ENCODE results near the gene VSIG2.

Gene VSIG2

GRCh38 chr11:124766156-124766555 lies 14.1 kb upstream of the VSIG2 start:
- in situ Hi-C loops (cut with MboI; ENCODE audit: low sequenced_read_pairs): no loop called here

GRCh38 chr11:124763156-124763947 lies 11.3 kb upstream of the VSIG2 start:
- in situ Hi-C loops (cut with MboI; ENCODE audit: low sequenced_read_pairs): no loop called here

GRCh38 chr11:124762624-124763155 lies 10.6 kb upstream of the VSIG2 start:
- in situ Hi-C loops (cut with MboI; ENCODE audit: low sequenced_read_pairs): no loop called here

- in situ Hi-C loops (cut with MboI; ENCODE audit: low sequenced_read_pairs): no loop called here
These were observed 10.1 kb upstream of the VSIG2 start, which contains the start of gene ESAM for GRCh38 chr11:124762105-124762623. ESAM (minus strand) TSS chr11:124762290; CDS start chr11:124762154, 136 bp downstream.

GRCh38 chr11:124761301-124762104 lies 9.4 kb upstream of the VSIG2 start:
- in situ Hi-C loops (cut with MboI; ENCODE audit: low sequenced_read_pairs): no loop called here

- in situ Hi-C loops (cut with MboI; ENCODE audit: low sequenced_read_pairs): no loop called here
These were observed 8.8 kb upstream of the VSIG2 start for GRCh38 chr11:124760806-124761205.

GRCh38 chr11:124760205-124760652 lies 8.2 kb upstream of the VSIG2 start:
- in situ Hi-C loops (cut with MboI; ENCODE audit: low sequenced_read_pairs): no loop called here

- in situ Hi-C loops (cut with MboI; ENCODE audit: low sequenced_read_pairs): no loop called here
These were observed 7.5 kb upstream of the VSIG2 start for GRCh38 chr11:124759266-124760204.

GRCh38 chr11:124758355-124759265 lies 6.6 kb upstream of the VSIG2 start:
- in situ Hi-C loops (cut with MboI; ENCODE audit: low sequenced_read_pairs): no loop called here

- in situ Hi-C loops (cut with MboI; ENCODE audit: low sequenced_read_pairs): no loop called here
These were observed 5.3 kb upstream of the VSIG2 start for GRCh38 chr11:124757320-124757719.

GRCh38 chr11:124756753-124757227 lies 4.7 kb upstream of the VSIG2 start:
- in situ Hi-C loops (cut with MboI; ENCODE audit: low sequenced_read_pairs): no loop called here

GRCh38 chr11:124756033-124756752 lies 4.1 kb upstream of the VSIG2 start:
- in situ Hi-C loops (cut with MboI; ENCODE audit: low sequenced_read_pairs): no loop called here

- in situ Hi-C loops (cut with MboI; ENCODE audit: low sequenced_read_pairs): no loop called here
These were observed 2.7 kb upstream of the VSIG2 start for GRCh38 chr11:124754710-124755109.

- in situ Hi-C loops (cut with MboI; ENCODE audit: low sequenced_read_pairs): no loop called here
These were observed 2.3 kb upstream of the VSIG2 start for GRCh38 chr11:124754309-124754708.

GRCh38 chr11:124753624-124754023 lies 1.6 kb upstream of the VSIG2 start:
- in situ Hi-C loops (cut with MboI; ENCODE audit: low sequenced_read_pairs): no loop called here

- in situ Hi-C loops (cut with MboI; ENCODE audit: low sequenced_read_pairs): no loop called here
These were observed 1.1 kb upstream of the VSIG2 start for GRCh38 chr11:124753205-124753604.

GRCh38 chr11:124752471-124753102 lies 532 bp upstream of the VSIG2 start:
- in situ Hi-C loops (cut with MboI; ENCODE audit: low sequenced_read_pairs): no loop called here

GRCh38 chr11:124751391-124751740 lies 689 bp downstream of the VSIG2 start:
- in situ Hi-C loops (cut with MboI; ENCODE audit: low sequenced_read_pairs): no loop called here
